Endodermal cell (in vitro differentiated cells): ENCODE measurements around the gene ARHGAP45. TPM values are rescaled to one million over a fixed set of nuclear protein-coding genes. Genes with fewer than 3 reads are reported as not detected.

Source experiments
- DNase-seq: peaks from one replicate; pipeline ENCODE4 v3.0.0-alpha.2; 2017
- H3K27ac ChIP-seq: 2 replicates; pipeline ENCODE4 v1.5.1; 2013; ENCODE audit warnings: mild to moderate bottlenecking, low read depth, low read length, moderate library complexity
- H3K27me3 ChIP-seq: 2 replicates; pipeline ENCODE4 v1.6.1; 2013; ENCODE audit warnings: mild to moderate bottlenecking, low read length, moderate library complexity; ENCODE audit not compliant: insufficient read depth, control insufficient read depth, poor library complexity, severe bottlenecking
- H3K36me3 ChIP-seq: 2 replicates; pipeline ENCODE4 v1.7.0; 2013; ENCODE audit warnings: mild to moderate bottlenecking, low read length, moderate library complexity; ENCODE audit not compliant: control insufficient read depth, insufficient read depth
- H3K4me1 ChIP-seq: one replicate; pipeline ENCODE4 v1.7.0; 2013; ENCODE audit warnings: low read length; ENCODE audit not compliant: control insufficient read depth, insufficient read depth
- H3K4me3 ChIP-seq: 2 replicates; pipeline ENCODE4 v1.5.1; 2013; ENCODE audit warnings: mild to moderate bottlenecking, low read length, moderate library complexity
- H3K9ac ChIP-seq: 2 replicates; pipeline ENCODE4 v1.6.1; 2013; ENCODE audit warnings: mild to moderate bottlenecking, low read length, moderate library complexity; ENCODE audit not compliant: poor library complexity, severe bottlenecking; ENCODE audit errors: extremely low read depth
- H3K9me3 ChIP-seq: 2 replicates; pipeline ENCODE4 v1.6.1; 2013; ENCODE audit warnings: mild to moderate bottlenecking, low read length, moderate library complexity; ENCODE audit not compliant: control insufficient read depth
- H3K27ac Mint-ChIP-seq: 2 replicates; pipeline ENCODE4 v1.8.0; 2020; ENCODE audit warnings: mixed read lengths
- H3K27me3 Mint-ChIP-seq: 2 replicates; pipeline ENCODE4 v1.8.0; 2021; ENCODE audit warnings: mild to moderate bottlenecking, mixed read lengths; ENCODE audit not compliant: insufficient read depth
- H3K36me3 Mint-ChIP-seq: 2 replicates; pipeline ENCODE4 v1.8.0; 2020; ENCODE audit warnings: low read depth, mixed read lengths
- H3K4me1 Mint-ChIP-seq: 2 replicates; pipeline ENCODE4 v1.8.0; 2020; ENCODE audit warnings: mixed read lengths
- H3K4me3 Mint-ChIP-seq: 2 replicates; pipeline ENCODE4 v1.8.0; 2020; ENCODE audit warnings: mild to moderate bottlenecking, moderate library complexity, mixed read lengths
- H3K9me3 Mint-ChIP-seq: 2 replicates; pipeline ENCODE4 v1.8.0; 2020; ENCODE audit warnings: mild to moderate bottlenecking, mixed read lengths
- CTCF ChIP-seq: fragments of 200-600 bp; sonication (generic); conservative IDR thresholded peaks from 2 replicates; pipeline ENCODE4 v1.5.0; 2021; ENCODE audit warnings: antibody characterized with exemption, mild to moderate bottlenecking
- WGBS, 2 experiments: methylation state at CpG; one replicate each; pipeline versions ENCODE4 v1.1.5 to v1.1.7; 2013; ENCODE audit warnings: missing lambda C conversion rate in 2 of 2, mixed read lengths in 1 of 2; ENCODE audit not compliant: insufficient coverage in 1 of 2, insufficient read length in 1 of 2; 5-methylcytosine and 5-hydroxymethylcytosine counted together
- total RNA-seq, 2 donors: library from RNA; stranded (reverse); fragmentation: NEBNext Ultra II Directional in 1 of 2; extraction: Animal tissue kit (Norgen Biotek cat#: 25700) in 1 of 2; gene quantifications; 2 replicates in 1 of 2; 3 replicates in 1 of 2; pipeline ENCODE4 v1.2.1, GENCODE V29; 2021

Gene ARHGAP45
- total RNA-seq, 2 donors from 2014 or later = 14.8 to 17.1 TPM

GRCh38 chr19:1073063-1073955 is 6.3 kb downstream of the ARHGAP45 start:
- Histone ChIP-seq H3K9me3 (no peaks in the 10 kb centered on the region), H3K27ac (no peak overlapping the region), H3K4me3 (no peak overlapping the region), H3K4me1 (no peaks in the 10 kb centered on the region), H3K36me3 (no peaks in the 10 kb centered on the region), H3K9ac (no peak overlapping the region), H3K27me3 (peaks cover 41% of the 10 kb centered on the region)
- 93 to 94% methylated on average over 18 to 30 of the region's 30 CpGs for WGBS, 2 experiments
- Mint-ChIP-seq H3K4me3 (no peak overlapping the region), H3K36me3 (peaks cover 9% of the 10 kb centered on the region), H3K9me3 (no peaks in the 10 kb centered on the region), H3K4me1 (no peaks in the 10 kb centered on the region), H3K27ac (no peak overlapping the region), H3K27me3 (peaks cover 40% of the 10 kb centered on the region)
- no peak for TF ChIP-seq CTCF
- no peak for DNase-seq

DNA sequence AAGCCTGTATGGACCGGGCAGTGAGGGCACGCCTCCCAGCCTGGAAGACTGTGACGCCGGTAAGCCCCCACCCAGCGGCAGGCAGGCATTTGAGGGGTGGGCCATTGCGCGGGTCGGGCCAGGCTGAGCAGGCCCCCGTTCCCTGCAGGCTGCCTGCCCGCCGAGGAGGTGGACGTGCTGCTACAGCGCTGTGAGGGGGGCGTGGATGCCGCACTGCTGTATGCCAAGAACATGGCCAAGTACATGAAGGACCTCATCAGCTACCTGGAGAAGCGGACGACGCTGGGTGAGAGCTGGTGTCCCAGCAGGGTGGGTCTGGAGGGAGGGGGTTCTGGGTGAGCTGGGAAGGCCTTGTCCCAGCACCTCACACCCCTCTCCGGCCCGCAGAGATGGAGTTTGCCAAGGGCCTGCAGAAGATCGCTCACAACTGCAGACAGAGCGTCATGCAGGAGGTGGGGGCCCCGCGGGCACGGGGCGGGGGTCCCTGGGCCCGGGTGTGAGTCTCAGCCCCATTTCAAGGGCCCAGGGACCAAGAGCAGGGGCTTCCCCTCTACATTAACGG is 7.1 kb downstream of the ARHGAP45 start:
- H3K27me3 Mint-ChIP-seq = peaks cover 34% of the 10 kb centered on the region
- DNase-seq = no peak
- no peaks in the 10 kb centered on the region for H3K4me1 Mint-ChIP-seq
- H3K4me1 ChIP-seq = no peaks in the 10 kb centered on the region
- H3K4me3 ChIP-seq = no peak overlapping the region
- H3K27ac Mint-ChIP-seq = no peak overlapping the region
- no peak overlapping the region for H3K27ac ChIP-seq
- H3K9ac ChIP-seq = no peak overlapping the region
- WGBS, 2 experiments = 93 to 95% methylated on average over 17 to 28 of the region's 28 CpGs
- no peaks in the 10 kb centered on the region for H3K9me3 ChIP-seq
- no peaks in the 10 kb centered on the region for H3K36me3 ChIP-seq
- no peak for TF ChIP-seq CTCF
- H3K9me3 Mint-ChIP-seq = no peaks in the 10 kb centered on the region
- peaks cover 9% of the 10 kb centered on the region for H3K36me3 Mint-ChIP-seq
- no peak overlapping the region for H3K4me3 Mint-ChIP-seq
- H3K27me3 ChIP-seq = peaks cover 34% of the 10 kb centered on the region

DNA sequence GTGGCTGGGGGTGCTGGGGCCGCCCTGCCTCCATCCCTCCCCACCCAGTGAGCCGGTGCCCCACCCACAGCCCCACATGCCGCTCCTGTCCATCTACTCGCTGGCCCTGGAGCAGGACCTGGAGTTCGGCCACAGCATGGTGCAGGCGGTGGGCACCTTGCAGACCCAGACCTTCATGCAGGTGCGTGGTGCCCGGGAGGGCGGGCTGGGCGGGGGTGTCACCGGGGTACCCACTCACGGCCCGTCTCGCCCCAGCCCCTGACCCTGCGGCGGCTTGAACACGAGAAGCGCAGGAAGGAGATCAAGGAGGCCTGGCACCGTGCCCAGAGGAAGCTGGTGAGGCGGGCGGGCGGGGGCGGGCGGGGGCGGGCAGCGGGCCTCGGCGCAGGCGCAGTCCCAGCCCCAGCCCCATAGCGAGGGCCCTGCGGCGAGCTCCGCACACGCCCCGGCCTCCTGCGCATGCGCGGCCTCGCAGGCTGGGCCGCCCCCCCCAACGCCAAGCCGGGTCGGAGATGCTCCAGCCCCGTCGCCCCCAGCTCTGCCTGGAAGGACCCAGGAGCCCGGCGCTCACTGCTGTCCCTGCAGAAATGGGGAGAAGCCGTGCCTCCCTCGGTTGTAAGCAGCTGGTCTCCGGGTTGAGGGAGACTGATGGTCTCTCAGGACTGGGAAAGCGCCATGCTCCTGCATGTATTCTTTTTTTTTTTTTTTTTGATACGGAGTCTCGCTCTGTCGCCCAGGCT is 7.7 kb downstream of the ARHGAP45 start:
- Mint-ChIP-seq H3K4me3 (no peak overlapping the region), H3K27ac (no peak overlapping the region), H3K4me1 (no peaks in the 10 kb centered on the region), H3K36me3 (peaks cover 9% of the 10 kb centered on the region), H3K9me3 (no peaks in the 10 kb centered on the region), H3K27me3 (peaks cover 29% of the 10 kb centered on the region)
- no peak for DNase-seq
- Histone ChIP-seq H3K27ac (no peak overlapping the region), H3K27me3 (peaks cover 27% of the 10 kb centered on the region), H3K4me1 (no peaks in the 10 kb centered on the region), H3K4me3 (no peak overlapping the region), H3K9ac (no peak overlapping the region), H3K9me3 (no peaks in the 10 kb centered on the region), H3K36me3 (no peaks in the 10 kb centered on the region)
- no peak for TF ChIP-seq CTCF
- WGBS, 2 experiments = 94 to 99% methylated on average over 9 to 44 of the region's 54 CpGs
